HepG2 (cell line): ENCODE data around the gene ARHGAP12. TPM values are rescaled to one million over a fixed set of nuclear protein-coding genes. Genes with fewer than 3 reads are reported as not detected.

Experiments
- CEBPB ChIP-seq: IDR thresholded peaks from 2 replicates; pipeline ENCODE4 v1.6.1; 2011; ENCODE audit warnings: low read depth, low read length, improper control_type of control experiment, borderline replicate concordance
- CENPX ChIP-seq: sonication (generic); formaldehyde crosslinking; IDR thresholded peaks from 2 replicates; pipeline ENCODE4 v1.9.0; 2021; ENCODE audit warnings: mild to moderate bottlenecking, missing genetic modification reagents, moderate library complexity
- EP300 ChIP-seq, 3 experiments: sonication (generic) in 1 of 3; formaldehyde crosslinking in 1 of 3; IDR thresholded peaks; 2 replicates each; pipeline versions ENCODE4 v1.5.1 to v1.6.1; 2011 to 2020; ENCODE audit warnings: low read depth in 2 of 3, low read length in 2 of 3, borderline replicate concordance in 1 of 3, improper control_type of control experiment in 1 of 3, mild to moderate bottlenecking in 1 of 3, missing genetic modification reagents in 1 of 3, moderate library complexity in 1 of 3
- MXD4 ChIP-seq: IDR thresholded peaks from 2 replicates; pipeline ENCODE4 v1.6.1; 2016; ENCODE audit warnings: mild to moderate bottlenecking, missing biosample characterization, missing genetic modification reagents
- NFIC ChIP-seq: IDR thresholded peaks from 2 replicates; pipeline ENCODE4 v1.6.1; 2012; ENCODE audit warnings: mild to moderate bottlenecking, low read length, inconsistent platforms
- PHF21A ChIP-seq: sonication (generic); formaldehyde crosslinking; IDR thresholded peaks from 2 replicates; pipeline ENCODE4 v1.5.0; 2020; ENCODE audit warnings: mild to moderate bottlenecking, missing genetic modification reagents
- ZNF282 ChIP-seq: fragments of 450-650 bp; IDR thresholded peaks from 2 replicates; pipeline ENCODE4 v1.6.1; 2018; ENCODE audit not compliant: partially characterized antibody
- ZNF747 ChIP-seq: sonication (generic); formaldehyde crosslinking; IDR thresholded peaks from 2 replicates; pipeline ENCODE4 v1.8.1; 2023; ENCODE audit warnings: missing genetic modification reagents, mild to moderate bottlenecking, borderline replicate concordance
- ZNF83 ChIP-seq: sonication (generic); formaldehyde crosslinking; IDR thresholded peaks from 2 replicates; pipeline ENCODE4 v1.4.0; 2020; ENCODE audit warnings: missing genetic modification reagents, mild to moderate bottlenecking, borderline replicate concordance
- polyA plus RNA-seq, 8 experiments: library from polyadenylated mRNA; depleted of rRNA in 3 of 8; stranded (reverse) in 7 of 8; unstranded in 1 of 8; fragments of >200 nt; fragmentation: Illumina TruSeq in 4 of 8; extraction: Trizol in 4 of 8; gene quantifications; 2 replicates each; pipeline versions ENCODE4 v1.2.1 to v1.2.3, GENCODE V29; 2011 to 2016; ENCODE audit warnings: low read depth in 4 of 8, missing spikeins in 1 of 8, mixed read lengths in 1 of 8; ENCODE audit not compliant: insufficient read depth in 1 of 8
- total RNA-seq, 5 experiments: library from RNA; depleted of rRNA; stranded (reverse); fragments of >200 nt; fragmentation: Illumina TruSeq; extraction: Trizol; gene quantifications; 2 replicates each; pipeline ENCODE4 v1.2.3, GENCODE V29; 2016; ENCODE audit warnings: low read depth in 1 of 5
- TF ChIP-seq, protein P1 (sequence below): sonication (generic); formaldehyde crosslinking; conservative IDR thresholded peaks from 2 replicates; pipeline ENCODE4 v1.8.0; 2022; ENCODE audit warnings: mild to moderate bottlenecking, moderate library complexity, missing genetic modification reagents
- TF ChIP-seq, protein P2 (sequence below): sonication (generic); formaldehyde crosslinking; IDR thresholded peaks from 2 replicates; pipeline ENCODE4 v1.8.0; 2022; ENCODE audit warnings: mild to moderate bottlenecking, missing genetic modification reagents
- TF ChIP-seq, protein P3 (sequence below): IDR thresholded peaks from 2 replicates; pipeline ENCODE4 v1.6.1; 2018; ENCODE audit warnings: missing genetic modification reagents, mild to moderate bottlenecking, missing compliant biosample characterization
- TF ChIP-seq, protein P4 (sequence below): sonication (generic); formaldehyde crosslinking; IDR thresholded peaks from 2 replicates; pipeline ENCODE4 v1.4.0; 2020; ENCODE audit warnings: missing genetic modification reagents

The ARHGAP12 gene
- total and polyA plus RNA-seq, 2 of the 13 experiments (the other 11 are each of a cell fraction or from before 2014, with no cell fraction given), result 25.0 to 54.6 TPM

DNA sequence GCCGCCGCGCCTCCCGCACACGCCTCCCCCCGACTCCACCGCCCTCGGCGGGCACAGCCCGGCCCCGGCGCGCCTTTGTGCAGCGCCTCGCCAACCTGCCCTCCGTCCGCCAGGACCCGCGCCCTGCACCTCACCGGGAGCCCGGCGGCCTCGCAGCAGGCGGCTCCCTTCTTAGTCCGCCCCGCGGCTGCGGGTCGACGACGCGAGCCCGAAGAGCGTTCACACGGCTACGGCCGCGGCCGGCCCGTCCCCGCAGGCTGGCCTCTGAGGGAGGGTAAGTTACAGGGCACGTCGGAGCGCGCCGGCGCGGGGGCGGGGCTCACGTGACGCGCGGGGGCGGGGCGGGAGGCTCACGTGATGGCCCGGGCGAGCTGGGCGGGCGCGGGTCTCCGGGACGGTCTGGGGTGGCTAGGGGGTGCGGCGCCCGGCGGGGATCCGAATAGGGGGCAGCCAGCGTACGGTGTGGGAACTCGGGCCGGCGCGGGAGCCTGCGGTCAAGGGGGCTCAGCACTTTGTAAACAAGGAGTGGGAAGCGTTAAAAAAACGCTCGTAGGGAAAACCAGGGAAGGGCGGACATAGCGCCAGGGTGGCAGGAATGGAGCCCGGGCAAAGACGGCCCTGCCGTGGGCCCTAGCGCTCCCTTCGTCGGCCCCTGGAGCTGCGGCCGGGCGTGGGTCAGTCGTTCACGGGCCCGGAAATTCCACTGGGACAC lies at the start of gene ARHGAP12 (continued):
- TF ChIP-seq PHF21A (CRISPR knock-in tag) (no peak; the same call in none of the 2 replicates), MXD4 (CRISPR knock-in tag) (no peak), EP300 (IDR thresholded peaks at IDR 0.05; ENCODE audit: low read depth in 2 of 2, low read length in 2 of 2) (0 out of 4 replicates have a peak, but pooled peaks of 1 of the 2 experiments have one; percentile 7), EP300 (CRISPR knock-in tag; IDR thresholded peaks at IDR 0.05; ENCODE audit: borderline replicate concordance) (no peak), CENPX (CRISPR knock-in tag) (no peak), ZNF747 (CRISPR knock-in tag) (peak; percentile 74), NFIC (no peak), CEBPB (no peak), ZNF83 (CRISPR knock-in tag) (no peak), ZNF282 (peak; percentile 31)
- TF ChIP-seq, protein P1, sequence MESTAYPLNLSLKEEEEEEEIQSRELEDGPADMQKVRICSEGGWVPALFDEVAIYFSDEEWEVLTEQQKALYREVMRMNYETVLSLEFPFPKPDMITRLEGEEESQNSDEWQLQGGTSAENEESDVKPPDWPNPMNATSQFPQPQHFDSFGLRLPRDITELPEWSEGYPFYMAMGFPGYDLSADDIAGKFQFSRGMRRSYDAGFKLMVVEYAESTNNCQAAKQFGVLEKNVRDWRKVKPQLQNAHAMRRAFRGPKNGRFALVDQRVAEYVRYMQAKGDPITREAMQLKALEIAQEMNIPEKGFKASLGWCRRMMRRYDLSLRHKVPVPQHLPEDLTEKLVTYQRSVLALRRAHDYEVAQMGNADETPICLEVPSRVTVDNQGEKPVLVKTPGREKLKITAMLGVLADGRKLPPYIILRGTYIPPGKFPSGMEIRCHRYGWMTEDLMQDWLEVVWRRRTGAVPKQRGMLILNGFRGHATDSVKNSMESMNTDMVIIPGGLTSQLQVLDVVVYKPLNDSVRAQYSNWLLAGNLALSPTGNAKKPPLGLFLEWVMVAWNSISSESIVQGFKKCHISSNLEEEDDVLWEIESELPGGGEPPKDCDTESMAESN (CRISPR knock-in tag), result peak; percentile 42; the same call in 1 of the 2 replicates
- TF ChIP-seq, protein P2, sequence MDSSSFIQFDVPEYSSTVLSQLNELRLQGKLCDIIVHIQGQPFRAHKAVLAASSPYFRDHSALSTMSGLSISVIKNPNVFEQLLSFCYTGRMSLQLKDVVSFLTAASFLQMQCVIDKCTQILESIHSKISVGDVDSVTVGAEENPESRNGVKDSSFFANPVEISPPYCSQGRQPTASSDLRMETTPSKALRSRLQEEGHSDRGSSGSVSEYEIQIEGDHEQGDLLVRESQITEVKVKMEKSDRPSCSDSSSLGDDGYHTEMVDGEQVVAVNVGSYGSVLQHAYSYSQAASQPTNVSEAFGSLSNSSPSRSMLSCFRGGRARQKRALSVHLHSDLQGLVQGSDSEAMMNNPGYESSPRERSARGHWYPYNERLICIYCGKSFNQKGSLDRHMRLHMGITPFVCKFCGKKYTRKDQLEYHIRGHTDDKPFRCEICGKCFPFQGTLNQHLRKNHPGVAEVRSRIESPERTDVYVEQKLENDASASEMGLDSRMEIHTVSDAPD (CRISPR knock-in tag), result peak; percentile 57; the same call in 1 of the 2 replicates
- TF ChIP-seq, protein P3, sequence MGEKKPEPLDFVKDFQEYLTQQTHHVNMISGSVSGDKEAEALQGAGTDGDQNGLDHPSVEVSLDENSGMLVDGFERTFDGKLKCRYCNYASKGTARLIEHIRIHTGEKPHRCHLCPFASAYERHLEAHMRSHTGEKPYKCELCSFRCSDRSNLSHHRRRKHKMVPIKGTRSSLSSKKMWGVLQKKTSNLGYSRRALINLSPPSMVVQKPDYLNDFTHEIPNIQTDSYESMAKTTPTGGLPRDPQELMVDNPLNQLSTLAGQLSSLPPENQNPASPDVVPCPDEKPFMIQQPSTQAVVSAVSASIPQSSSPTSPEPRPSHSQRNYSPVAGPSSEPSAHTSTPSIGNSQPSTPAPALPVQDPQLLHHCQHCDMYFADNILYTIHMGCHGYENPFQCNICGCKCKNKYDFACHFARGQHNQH (CRISPR knock-in tag), result peak; percentile 42; the same call in 1 of the 2 replicates
- TF ChIP-seq, protein P4, sequence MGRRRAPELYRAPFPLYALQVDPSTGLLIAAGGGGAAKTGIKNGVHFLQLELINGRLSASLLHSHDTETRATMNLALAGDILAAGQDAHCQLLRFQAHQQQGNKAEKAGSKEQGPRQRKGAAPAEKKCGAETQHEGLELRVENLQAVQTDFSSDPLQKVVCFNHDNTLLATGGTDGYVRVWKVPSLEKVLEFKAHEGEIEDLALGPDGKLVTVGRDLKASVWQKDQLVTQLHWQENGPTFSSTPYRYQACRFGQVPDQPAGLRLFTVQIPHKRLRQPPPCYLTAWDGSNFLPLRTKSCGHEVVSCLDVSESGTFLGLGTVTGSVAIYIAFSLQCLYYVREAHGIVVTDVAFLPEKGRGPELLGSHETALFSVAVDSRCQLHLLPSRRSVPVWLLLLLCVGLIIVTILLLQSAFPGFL (CRISPR knock-in tag), result no peak
